Suppressor macrophage treated with lipopolysaccharide for 1 hour (primary cell): ENCODE results near the gene EXOSC3.
"Not testable (repeated sequence)": the region's sequence is repeated elsewhere in the genome, so short reads cannot be mapped to it uniquely, and the experiment has no call there.

Experiments
- DNase-seq, 3 donors: peaks; one replicate each; pipeline ENCODE4 v3.0.0-alpha.2; 2020 to 2022

EXOSC3 gene

GRCh38 chr9:37784616-37785483 lies at the start of gene EXOSC3:
Gene EXOSC3, minus strand, starts transcription at chr9:37785064. Its CDS starts 20 bp downstream, at chr9:37785044.
- DNase-seq, result peak; percentile 94 to 95 (median 94)

GRCh38 chr9:37827483-37828165 lies 42.8 kb upstream of the EXOSC3 start:
- no peak for DNase-seq

- not testable (repeated sequence) for DNase-seq
Measured at GRCh38 chr9:37825174-37825573, 40.3 kb upstream of the EXOSC3 start.

- DNase-seq, result no peak
Measured at GRCh38 chr9:37820142-37820541, 35.3 kb upstream of the EXOSC3 start.

GRCh38 chr9:37818849-37819248 lies 34.0 kb upstream of the EXOSC3 start:
- no peak for DNase-seq

GRCh38 chr9:37812773-37813379 lies 28.0 kb upstream of the EXOSC3 start:
- peak in 2 of 3 donors; percentile 38 to 51 for DNase-seq

- DNase-seq, result no peak
Measured at GRCh38 chr9:37811906-37812476, 27.1 kb upstream of the EXOSC3 start.

- not testable (repeated sequence) for DNase-seq
Measured at GRCh38 chr9:37809676-37810075, 24.8 kb upstream of the EXOSC3 start.

GRCh38 chr9:37806271-37806670 lies 21.4 kb upstream of the EXOSC3 start:
- DNase-seq, result no peak

- no peak for DNase-seq
Measured at GRCh38 chr9:37801959-37802711, 17.3 kb upstream of the EXOSC3 start.

- DNase-seq, result peak; percentile 55 to 86 (median 66)
Measured at GRCh38 chr9:37801287-37801850, 16.5 kb upstream of the EXOSC3 start.

GRCh38 chr9:37800631-37801286 lies 15.9 kb upstream of the EXOSC3 start, which contains the start of gene DCAF10:
Gene DCAF10, plus strand, starts transcription at chr9:37800797. Its CDS starts 70 bp downstream, at chr9:37800867.
- peak; percentile 85 to 95 (median 90) for DNase-seq

GRCh38 chr9:37798677-37799076 lies 13.8 kb upstream of the EXOSC3 start:
- no peak for DNase-seq

GRCh38 chr9:37796232-37796631 lies 11.4 kb upstream of the EXOSC3 start:
- DNase-seq, result no peak

- no peak for DNase-seq
Measured at GRCh38 chr9:37792122-37792521, 7.3 kb upstream of the EXOSC3 start.

GRCh38 chr9:37790096-37790495 lies 5.2 kb upstream of the EXOSC3 start:
- DNase-seq, result no peak

GRCh38 chr9:37788332-37788731 lies 3.5 kb upstream of the EXOSC3 start:
- DNase-seq, result peak in 2 of 3 donors; percentile 27 to 39

GRCh38 chr9:37787059-37787458 lies 2.2 kb upstream of the EXOSC3 start:
- DNase-seq, result no peak

- peak in 2 of 3 donors; percentile 18 to 19 for DNase-seq
Measured at GRCh38 chr9:37784291-37784615, 611 bp downstream of the EXOSC3 start.

GRCh38 chr9:37778534-37778933 lies 6.3 kb downstream of the EXOSC3 start:
- no peak for DNase-seq

GRCh38 chr9:37776328-37776727 lies 8.5 kb downstream of the EXOSC3 start:
- DNase-seq, result no peak
